Nephron progenitor cell (in vitro differentiated cells): Measurements from ENCODE around the gene MIXL1.

Experiments used
- DNase-seq: peaks from one replicate; pipeline ENCODE4 v3.0.0; 2021
- H3K27ac Mint-ChIP-seq: 2 replicates; pipeline ENCODE4 v1.8.0; 2021; ENCODE audit warnings: mild to moderate bottlenecking, moderate library complexity, mixed read lengths
- H3K27me3 Mint-ChIP-seq: 2 replicates; pipeline ENCODE4 v1.8.0; 2021; ENCODE audit warnings: mild to moderate bottlenecking, low read depth, mixed read lengths; ENCODE audit not compliant: poor library complexity
- H3K36me3 Mint-ChIP-seq: 2 replicates; pipeline ENCODE4 v1.8.0; 2021; ENCODE audit warnings: low read depth, mixed read lengths
- H3K4me1 Mint-ChIP-seq: 2 replicates; pipeline ENCODE4 v1.8.0; 2021; ENCODE audit warnings: mixed read lengths
- H3K4me3 Mint-ChIP-seq: 2 replicates; pipeline ENCODE4 v1.8.0; 2021; ENCODE audit warnings: mild to moderate bottlenecking, moderate library complexity, mixed read lengths
- H3K9me3 Mint-ChIP-seq: 2 replicates; pipeline ENCODE4 v1.8.0; 2021; ENCODE audit warnings: mild to moderate bottlenecking, moderate library complexity, mixed read lengths
- CTCF ChIP-seq: fragments of 200-600 bp; sonication (generic); IDR thresholded peaks from 2 replicates; pipeline ENCODE4 v1.5.0; 2021; ENCODE audit warnings: antibody characterized with exemption

MIXL1 gene

GRCh38 chr1:226211181-226211821 lies 12.2 kb upstream of the MIXL1 start:
- Mint-ChIP-seq H3K4me1 (peaks cover 58% of the 10 kb centered on the region), H3K36me3 (no peaks in the 10 kb centered on the region), H3K27me3 (peaks cover 4% of the 10 kb centered on the region), H3K9me3 (no peaks in the 10 kb centered on the region), H3K27ac (no peak overlapping the region), H3K4me3 (no peak overlapping the region)
- TF ChIP-seq CTCF: no peak
- no peak for DNase-seq

GRCh38 chr1:226212545-226212944 lies 10.9 kb upstream of the MIXL1 start:
- Mint-ChIP-seq H3K27me3 (peaks cover 4% of the 10 kb centered on the region), H3K4me1 (peaks cover 71% of the 10 kb centered on the region), H3K4me3 (no peak overlapping the region), H3K27ac (no peak overlapping the region), H3K9me3 (no peaks in the 10 kb centered on the region), H3K36me3 (no peaks in the 10 kb centered on the region)
- TF ChIP-seq CTCF: no peak
- no peak for DNase-seq

DNA sequence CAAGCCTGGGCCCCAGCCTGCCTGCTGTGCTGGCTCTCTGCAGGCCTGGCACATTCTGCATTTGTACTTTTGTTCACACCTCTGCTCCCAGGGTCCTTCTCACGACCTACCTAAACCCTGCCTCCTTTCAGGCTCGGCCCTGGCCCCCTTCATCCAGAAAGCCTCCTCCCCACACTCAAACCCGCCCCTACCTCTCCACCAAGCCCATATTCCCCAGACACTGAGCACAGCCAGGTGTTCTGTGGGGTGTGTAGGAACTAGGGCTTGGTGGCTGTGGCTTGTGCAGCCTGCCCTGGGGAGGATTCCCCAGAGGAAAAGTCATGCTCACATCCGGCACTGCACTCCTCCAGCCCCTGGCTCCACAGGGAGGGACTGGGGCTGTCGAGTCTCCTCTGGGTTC lies 8.2 kb upstream of the MIXL1 start:
- Mint-ChIP-seq H3K4me1 (peaks cover 57% of the 10 kb centered on the region), H3K27ac (no peak overlapping the region), H3K9me3 (no peaks in the 10 kb centered on the region), H3K4me3 (no peak overlapping the region), H3K27me3 (peaks cover 4% of the 10 kb centered on the region), H3K36me3 (no peaks in the 10 kb centered on the region)
- DNase-seq: peak; percentile 20
- no peak for TF ChIP-seq CTCF

- Mint-ChIP-seq H3K27me3 (peaks cover 4% of the 10 kb centered on the region), H3K4me3 (no peak overlapping the region), H3K4me1 (peaks cover 57% of the 10 kb centered on the region)
Measured at GRCh38 chr1:226216056-226216455, 7.4 kb upstream of the MIXL1 start.

DNA sequence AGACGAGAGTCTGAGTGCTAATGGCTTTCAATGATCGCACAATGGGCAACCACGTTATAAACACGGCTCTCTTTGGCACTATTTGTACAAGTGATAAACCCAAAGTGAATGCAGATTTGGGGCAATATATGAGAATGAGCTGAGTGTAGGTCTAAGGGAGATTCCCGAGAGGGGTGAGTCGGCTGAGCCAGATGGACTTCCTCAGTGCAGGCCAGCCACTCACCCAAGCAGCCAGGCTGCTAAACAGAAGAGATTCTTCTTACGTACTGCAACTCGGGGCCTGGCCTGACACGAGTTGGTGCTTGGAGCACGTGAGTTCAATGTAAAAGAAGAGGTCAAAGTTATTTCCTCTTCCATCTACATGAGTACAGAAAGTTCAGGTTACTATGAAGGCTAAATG lies 6.2 kb upstream of the MIXL1 start:
- Mint-ChIP-seq H3K27me3 (peaks cover 4% of the 10 kb centered on the region), H3K4me1 (peaks cover 56% of the 10 kb centered on the region), H3K4me3 (no peak overlapping the region), H3K36me3 (no peaks in the 10 kb centered on the region), H3K9me3 (no peaks in the 10 kb centered on the region), H3K27ac (peak overlapping the region; percentile 50)
- no peak for TF ChIP-seq CTCF
- DNase-seq: no peak

More at GRCh38 chr1:226216056-226216455, 7.4 kb upstream of the MIXL1 start:
- Mint-ChIP-seq H3K27ac (peak overlapping the region; percentile 24), H3K36me3 (no peaks in the 10 kb centered on the region), H3K9me3 (no peaks in the 10 kb centered on the region)
- no peak for TF ChIP-seq CTCF
- DNase-seq: no peak
